ENCODE results near the gene PLEK. TPM values are rescaled to one million over a fixed set of nuclear protein-coding genes. Genes with fewer than 3 reads are reported as not detected.

PLEK gene
- polyA plus RNA-seq, 1 of the 3 experiments (the other 2 are of a cell fraction), result 0.02 TPM

DNA sequence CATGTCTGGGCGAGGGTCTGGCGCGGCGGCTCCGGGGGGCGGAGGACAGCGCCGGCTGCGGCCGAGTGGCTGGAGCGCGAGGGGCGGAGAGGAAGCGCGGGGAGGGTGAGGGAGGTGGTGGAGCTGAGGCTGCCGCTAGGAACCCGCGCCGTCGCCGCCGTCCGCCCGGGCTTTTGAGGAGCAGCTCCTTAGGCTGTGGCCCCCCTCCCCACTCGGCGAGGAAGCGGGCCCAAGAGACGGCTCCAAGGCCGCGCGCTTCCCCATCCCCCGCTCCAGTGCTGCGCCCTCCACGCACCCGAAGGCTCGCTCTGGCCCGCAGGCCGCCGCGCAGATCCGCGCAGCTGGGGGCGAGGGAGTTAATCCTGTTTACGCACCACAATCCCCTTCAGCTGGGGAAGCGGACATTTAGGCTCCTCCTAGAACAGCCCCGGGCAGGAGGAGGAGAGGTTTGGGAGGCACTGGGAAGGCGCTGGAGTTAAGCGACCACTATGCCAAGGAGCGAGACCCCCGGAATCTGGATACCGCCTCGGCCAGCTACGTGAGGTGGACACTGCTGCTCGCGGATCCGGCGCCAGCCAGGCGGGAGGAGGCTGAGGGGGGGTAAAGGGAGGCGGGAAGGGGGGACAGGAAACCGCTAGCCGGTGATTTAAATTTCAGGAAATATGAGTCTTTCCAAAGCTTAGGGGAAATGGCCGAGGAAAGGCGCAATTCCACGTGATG, 45.5 kb upstream of the PLEK start, which contains the start of gene CNRIP1:
CNRIP1 (minus strand) TSS at position 552 of the 720 bp plus-strand sequence; CDS start at position 3, 549 bp downstream.
- Histone ChIP-seq H3K4me1 (ENCODE audit: control insufficient read depth in 1 of 2, insufficient read depth in 2 of 2, low read depth in 1 of 2, low read length in 1 of 2) (peaks cover 7 to 11% of the 10 kb centered on the region in 2 experiments; a peak in 3 of 4 replicates), H3K79me2 (ENCODE audit: insufficient read depth) (peaks cover 54% of the 10 kb centered on the region), H3F3A (replicated peaks; ENCODE audit: insufficient read depth) (peaks cover 5% of the 10 kb centered on the region), H3K9ac (peak within 1 kb of the TSS; percentile 97), H3K4me2 (peak within 1 kb of the TSS; percentile 88), H2AFZ (ENCODE audit: low read depth) (peak within 1 kb of the TSS; percentile 90), H3K27me3 (ENCODE audit: insufficient read depth) (no peaks in the 10 kb centered on the region), H3K36me3 (replicated peaks in 1 of 2; ENCODE audit: control insufficient read depth in 1 of 2, insufficient read depth in 2 of 2, low read length in 1 of 2) (peaks cover 21 to 26% of the 10 kb centered on the region in 2 experiments), H4K20me1 (ENCODE audit: insufficient read depth) (no peaks in the 10 kb centered on the region), H3K27ac (ENCODE audit: low read depth in 2 of 2, low read length in 1 of 2) (peak within 1 kb of the TSS; percentile 89 to 97), H3K4me3 (ENCODE audit: low read depth in 2 of 2, low read length in 1 of 2) (peak within 1 kb of the TSS; percentile 91 to 94), H3K9me2 (no peaks in the 10 kb centered on the region), H3K9me3 (no peaks in the 10 kb centered on the region; the same call in 1 of the 2 replicates)
- POLR2A ChIA-PET, result interaction anchor here (0.8 to 1.8 kb wide), 10 partner anchors 9 to 257 kb away, joined by 3 to 8 read pairs (median 4); partner anchors contain the start of genes C1D, PNO1 and PPP3R1
- peak; percentile 87 for DNase-seq
- 0% methylated on average over 23 of the region's 64 CpGs for WGBS (ENCODE audit: low lambda C conversion rate)
- CTCF ChIA-PET, result interaction anchor here (0.6 to 2.4 kb wide), 10 partner anchors 9 to 213 kb away, joined by 3 to 13 read pairs (median 4); no protein-coding TSS in a partner anchor
- TF ChIP-seq NRF1 (IDR thresholded peaks at IDR 0.05; ENCODE audit: low read depth, low read length) (no peak), POLR2AphosphoS5 (IDR thresholded peaks at IDR 0.05; ENCODE audit: low read depth, low read length) (peak; percentile 73), RAD21 (IDR thresholded peaks at IDR 0.05; ENCODE audit: low read length) (no peak), EP300 (IDR thresholded peaks at IDR 0.05; ENCODE audit: borderline replicate concordance in 1 of 2, low read depth in 1 of 2, low read length in 1 of 2) (peak in 1 of 2 experiments; percentile 57; a peak in 1 of 4 replicates), RFX5 (IDR thresholded peaks at IDR 0.05; ENCODE audit: low read length) (no peak), TAF1 (IDR thresholded peaks at IDR 0.05; ENCODE audit: borderline replicate concordance, low read depth, low read length) (no peak; the same call in none of the 2 replicates), CTCF (IDR thresholded peaks at IDR 0.05) (no peak), ELF1 (IDR thresholded peaks at IDR 0.05) (peak; percentile 15; the same call in 1 of the 2 replicates), FOXJ3 (CRISPR knock-in tag; IDR thresholded peaks at IDR 0.05) (0 out of 2 replicates have a peak, but pooled peaks have one; percentile 64), GABPA (IDR thresholded peaks at IDR 0.05; ENCODE audit: low read depth) (peak; percentile 64), NFIC (IDR thresholded peaks at IDR 0.05; ENCODE audit: borderline replicate concordance) (no peak), RCOR1 (IDR thresholded peaks at IDR 0.05; ENCODE audit: low read length) (0 out of 2 replicates have a peak, but pooled peaks have one; percentile 6), GATA2 (CRISPR knock-in tag; IDR thresholded peaks at IDR 0.05) (no peak), REST (IDR thresholded peaks at IDR 0.05; ENCODE audit: low read depth, low read length) (peak; percentile 73), TEAD4 (IDR thresholded peaks at IDR 0.05; ENCODE audit: borderline replicate concordance, insufficient read depth) (0 out of 2 replicates have a peak, but pooled peaks have one; percentile 22), MEF2A (IDR thresholded peaks at IDR 0.05; ENCODE audit: borderline replicate concordance, low read depth) (no peak), MXI1 (IDR thresholded peaks at IDR 0.05; ENCODE audit: low read depth, low read length) (no peak; the same call in 1 of the 2 replicates)
- TF ChIP-seq, protein P1, sequence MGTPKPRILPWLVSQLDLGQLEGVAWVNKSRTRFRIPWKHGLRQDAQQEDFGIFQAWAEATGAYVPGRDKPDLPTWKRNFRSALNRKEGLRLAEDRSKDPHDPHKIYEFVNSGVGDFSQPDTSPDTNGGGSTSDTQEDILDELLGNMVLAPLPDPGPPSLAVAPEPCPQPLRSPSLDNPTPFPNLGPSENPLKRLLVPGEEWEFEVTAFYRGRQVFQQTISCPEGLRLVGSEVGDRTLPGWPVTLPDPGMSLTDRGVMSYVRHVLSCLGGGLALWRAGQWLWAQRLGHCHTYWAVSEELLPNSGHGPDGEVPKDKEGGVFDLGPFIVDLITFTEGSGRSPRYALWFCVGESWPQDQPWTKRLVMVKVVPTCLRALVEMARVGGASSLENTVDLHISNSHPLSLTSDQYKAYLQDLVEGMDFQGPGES (IDR thresholded peaks at IDR 0.05; ENCODE audit: low read depth, low read length), result no peak
- TF ChIP-seq, protein P2, sequence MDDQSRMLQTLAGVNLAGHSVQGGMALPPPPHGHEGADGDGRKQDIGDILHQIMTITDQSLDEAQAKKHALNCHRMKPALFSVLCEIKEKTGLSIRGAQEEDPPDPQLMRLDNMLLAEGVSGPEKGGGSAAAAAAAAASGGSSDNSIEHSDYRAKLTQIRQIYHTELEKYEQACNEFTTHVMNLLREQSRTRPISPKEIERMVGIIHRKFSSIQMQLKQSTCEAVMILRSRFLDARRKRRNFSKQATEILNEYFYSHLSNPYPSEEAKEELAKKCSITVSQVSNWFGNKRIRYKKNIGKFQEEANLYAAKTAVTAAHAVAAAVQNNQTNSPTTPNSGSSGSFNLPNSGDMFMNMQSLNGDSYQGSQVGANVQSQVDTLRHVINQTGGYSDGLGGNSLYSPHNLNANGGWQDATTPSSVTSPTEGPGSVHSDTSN (IDR thresholded peaks at IDR 0.05), result no peak
- TF ChIP-seq, protein P3, sequence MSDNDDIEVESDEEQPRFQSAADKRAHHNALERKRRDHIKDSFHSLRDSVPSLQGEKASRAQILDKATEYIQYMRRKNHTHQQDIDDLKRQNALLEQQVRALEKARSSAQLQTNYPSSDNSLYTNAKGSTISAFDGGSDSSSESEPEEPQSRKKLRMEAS (IDR thresholded peaks at IDR 0.05; ENCODE audit: low read depth), result peak; percentile 91
- TF ChIP-seq, protein P4, sequence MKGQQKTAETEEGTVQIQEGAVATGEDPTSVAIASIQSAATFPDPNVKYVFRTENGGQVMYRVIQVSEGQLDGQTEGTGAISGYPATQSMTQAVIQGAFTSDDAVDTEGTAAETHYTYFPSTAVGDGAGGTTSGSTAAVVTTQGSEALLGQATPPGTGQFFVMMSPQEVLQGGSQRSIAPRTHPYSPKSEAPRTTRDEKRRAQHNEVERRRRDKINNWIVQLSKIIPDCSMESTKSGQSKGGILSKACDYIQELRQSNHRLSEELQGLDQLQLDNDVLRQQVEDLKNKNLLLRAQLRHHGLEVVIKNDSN (IDR thresholded peaks at IDR 0.05; ENCODE audit: borderline replicate concordance, low read depth), result peak; percentile 50; the same call in 1 of the 2 replicates

Measured in SK-N-SH (cell line).